ENCODE data around the gene C2CD2. TPM values are rescaled to one million over a fixed set of nuclear protein-coding genes. Genes with fewer than 3 reads are reported as not detected.

The C2CD2 gene
- polyA plus RNA-seq, 1 of the 3 experiments (the other 2 are of a cell fraction), result 9.7 TPM

GRCh38 chr21:41897047-41897669 is 56.7 kb downstream of the C2CD2 start:
- H3K79me2 ChIP-seq (ENCODE audit: insufficient read depth), result no peaks in the 10 kb centered on the region
- no peaks in the 10 kb centered on the region for H3F3A ChIP-seq (replicated peaks; ENCODE audit: insufficient read depth)
- TF ChIP-seq GABPA (IDR thresholded peaks at IDR 0.05; ENCODE audit: low read depth) (no peak), TEAD4 (IDR thresholded peaks at IDR 0.05; ENCODE audit: borderline replicate concordance, insufficient read depth) (no peak), NRF1 (IDR thresholded peaks at IDR 0.05; ENCODE audit: low read depth, low read length) (no peak), RAD21 (IDR thresholded peaks at IDR 0.05; ENCODE audit: low read length) (no peak), MEF2A (IDR thresholded peaks at IDR 0.05; ENCODE audit: borderline replicate concordance, low read depth) (no peak), EP300 (IDR thresholded peaks at IDR 0.05; ENCODE audit: borderline replicate concordance in 1 of 2, low read depth in 1 of 2, low read length in 1 of 2) (no peak), FOSL2 (IDR thresholded peaks at IDR 0.05; ENCODE audit: borderline replicate concordance, low read depth) (no peak), USF2 (IDR thresholded peaks at IDR 0.05; ENCODE audit: borderline replicate concordance, low read depth, low read length) (no peak), SIN3A (IDR thresholded peaks at IDR 0.05; ENCODE audit: borderline replicate concordance, low read depth, low read length) (no peak), ELF1 (IDR thresholded peaks at IDR 0.05) (no peak), FOXM1 (IDR thresholded peaks at IDR 0.05; ENCODE audit: low read depth) (no peak), MXI1 (IDR thresholded peaks at IDR 0.05; ENCODE audit: low read depth, low read length) (no peak), ZBTB33 (IDR thresholded peaks at IDR 0.05; ENCODE audit: borderline replicate concordance, low read depth) (no peak)
- TF ChIP-seq, protein P1, sequence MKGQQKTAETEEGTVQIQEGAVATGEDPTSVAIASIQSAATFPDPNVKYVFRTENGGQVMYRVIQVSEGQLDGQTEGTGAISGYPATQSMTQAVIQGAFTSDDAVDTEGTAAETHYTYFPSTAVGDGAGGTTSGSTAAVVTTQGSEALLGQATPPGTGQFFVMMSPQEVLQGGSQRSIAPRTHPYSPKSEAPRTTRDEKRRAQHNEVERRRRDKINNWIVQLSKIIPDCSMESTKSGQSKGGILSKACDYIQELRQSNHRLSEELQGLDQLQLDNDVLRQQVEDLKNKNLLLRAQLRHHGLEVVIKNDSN (IDR thresholded peaks at IDR 0.05; ENCODE audit: borderline replicate concordance, low read depth), result no peak
- no peaks in the 10 kb centered on the region for H3K9me3 ChIP-seq
- no peak overlapping the region for H3K9ac ChIP-seq
- H3K27ac ChIP-seq (ENCODE audit: low read depth in 2 of 2, low read length in 1 of 2), result no peak overlapping the region
- no peak overlapping the region for H2AFZ ChIP-seq (ENCODE audit: low read depth)
- no peaks in the 10 kb centered on the region for H4K20me1 ChIP-seq (ENCODE audit: insufficient read depth)
- H3K4me3 ChIP-seq (ENCODE audit: low read depth in 2 of 2, low read length in 1 of 2), result no peak overlapping the region
- H3K27me3 ChIP-seq (ENCODE audit: insufficient read depth), result no peaks in the 10 kb centered on the region
- no peaks in the 10 kb centered on the region for H3K9me2 ChIP-seq
- H3K36me3 ChIP-seq (replicated peaks in 1 of 2; ENCODE audit: control insufficient read depth in 1 of 2, insufficient read depth in 2 of 2, low read length in 1 of 2), result peaks cover 4 to 25% of the 10 kb centered on the region in 2 experiments
- no peak for DNase-seq
- H3K4me1 ChIP-seq (ENCODE audit: control insufficient read depth in 1 of 2, insufficient read depth in 2 of 2, low read depth in 1 of 2, low read length in 1 of 2), result peaks cover 0 to 12% of the 10 kb centered on the region in 2 experiments; a peak in 2 of 4 replicates
- H3K4me2 ChIP-seq, result no peak overlapping the region
- CTCF ChIA-PET, result no interaction called here
- WGBS (ENCODE audit: low lambda C conversion rate), result 90% methylated on average over 9 of the region's 11 CpGs
- POLR2A ChIA-PET, result no interaction called here
